ENCODE data around the gene PACSIN1.

DNA sequence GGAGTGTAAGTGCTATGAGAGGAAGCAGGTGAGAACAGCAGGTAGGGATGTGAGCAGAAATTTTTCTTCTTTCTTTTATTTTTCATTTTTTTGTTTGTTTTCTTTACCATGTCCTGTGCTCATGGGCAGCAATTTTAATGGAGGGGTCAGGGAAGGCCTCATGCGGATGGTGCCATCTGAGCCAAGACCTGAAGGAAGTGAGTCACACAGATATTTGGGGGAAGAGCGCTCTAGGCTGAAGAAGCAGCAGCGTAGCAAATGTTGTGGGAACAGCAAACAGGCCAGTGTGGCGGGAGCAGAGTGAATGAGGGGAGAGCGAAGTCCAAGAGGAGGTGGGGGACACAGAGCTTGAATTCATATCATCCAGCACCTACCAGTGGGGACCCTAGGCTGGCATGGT is 77.5 kb downstream of the PACSIN1 start:
- TF ChIP-seq, protein P1, sequence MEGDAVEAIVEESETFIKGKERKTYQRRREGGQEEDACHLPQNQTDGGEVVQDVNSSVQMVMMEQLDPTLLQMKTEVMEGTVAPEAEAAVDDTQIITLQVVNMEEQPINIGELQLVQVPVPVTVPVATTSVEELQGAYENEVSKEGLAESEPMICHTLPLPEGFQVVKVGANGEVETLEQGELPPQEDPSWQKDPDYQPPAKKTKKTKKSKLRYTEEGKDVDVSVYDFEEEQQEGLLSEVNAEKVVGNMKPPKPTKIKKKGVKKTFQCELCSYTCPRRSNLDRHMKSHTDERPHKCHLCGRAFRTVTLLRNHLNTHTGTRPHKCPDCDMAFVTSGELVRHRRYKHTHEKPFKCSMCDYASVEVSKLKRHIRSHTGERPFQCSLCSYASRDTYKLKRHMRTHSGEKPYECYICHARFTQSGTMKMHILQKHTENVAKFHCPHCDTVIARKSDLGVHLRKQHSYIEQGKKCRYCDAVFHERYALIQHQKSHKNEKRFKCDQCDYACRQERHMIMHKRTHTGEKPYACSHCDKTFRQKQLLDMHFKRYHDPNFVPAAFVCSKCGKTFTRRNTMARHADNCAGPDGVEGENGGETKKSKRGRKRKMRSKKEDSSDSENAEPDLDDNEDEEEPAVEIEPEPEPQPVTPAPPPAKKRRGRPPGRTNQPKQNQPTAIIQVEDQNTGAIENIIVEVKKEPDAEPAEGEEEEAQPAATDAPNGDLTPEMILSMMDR (IDR thresholded peaks at IDR 0.05): no peak
- TF ChIP-seq POLR2A (IDR thresholded peaks at IDR 0.05): no peak
